Measurements from ENCODE around the gene MCF2L2.

Gene MCF2L2

GRCh38 chr3:183188895-183189462 is 239.4 kb downstream of the MCF2L2 start:
- ATAC-seq, result 0 out of 3 replicates have a peak, but pooled peaks have one; percentile 23
- no peak for TF ChIP-seq ESRRG (CRISPR knock-in tag; IDR thresholded peaks at IDR 0.05)
- no peak for TF ChIP-seq ZFP30 (CRISPR knock-in tag; IDR thresholded peaks at IDR 0.05)
- no peak for TF ChIP-seq ZC3H10 (CRISPR knock-in tag; IDR thresholded peaks at IDR 0.05)
- TF ChIP-seq ZNF70 (CRISPR knock-in tag; IDR thresholded peaks at IDR 0.05), result no peak
- no peak for TF ChIP-seq ZFP3 (CRISPR knock-in tag; IDR thresholded peaks at IDR 0.05)
- TF ChIP-seq GLIS3 (CRISPR knock-in tag; IDR thresholded peaks at IDR 0.05), result no peak
- TF ChIP-seq BACH2 (CRISPR knock-in tag; IDR thresholded peaks at IDR 0.05; ENCODE audit: borderline replicate concordance), result no peak
- TF ChIP-seq PPARA (CRISPR knock-in tag; IDR thresholded peaks at IDR 0.05; ENCODE audit: borderline replicate concordance), result no peak
- TF ChIP-seq POU6F1 (CRISPR knock-in tag; IDR thresholded peaks at IDR 0.05; ENCODE audit: borderline replicate concordance, low read depth), result no peak
- no peak for TF ChIP-seq TSHZ2 (CRISPR knock-in tag; IDR thresholded peaks at IDR 0.05)
- no peak for TF ChIP-seq TCF4 (CRISPR knock-in tag; IDR thresholded peaks at IDR 0.05; ENCODE audit: borderline replicate concordance)

DNA sequence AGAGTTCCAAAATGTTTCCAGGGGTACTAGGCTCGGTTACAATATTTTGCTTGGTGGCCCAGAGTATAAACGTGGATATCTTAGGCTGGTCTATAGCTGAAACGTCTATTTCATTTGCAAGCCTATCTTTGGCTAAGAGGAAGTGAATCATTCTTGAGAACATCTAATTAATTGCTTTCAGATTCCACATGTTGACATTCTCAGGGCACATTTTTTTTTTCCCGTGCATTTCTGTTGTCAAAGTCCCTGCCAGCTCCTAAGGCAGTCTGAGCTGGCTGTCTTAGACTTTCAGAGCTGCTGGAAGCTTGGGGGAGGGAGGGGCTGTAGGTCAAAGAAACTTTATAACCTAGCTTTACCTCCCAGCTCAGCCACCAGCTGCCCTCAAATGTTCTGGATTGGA is 242.7 kb downstream of the MCF2L2 start:
- ATAC-seq, result peak; percentile 82
- no peak for TF ChIP-seq CSDC2 (CRISPR knock-in tag; IDR thresholded peaks at IDR 0.05)
- TF ChIP-seq ISL1 (CRISPR knock-in tag; IDR thresholded peaks at IDR 0.05), result peak; percentile 46; the same call in 1 of the 2 replicates

DNA sequence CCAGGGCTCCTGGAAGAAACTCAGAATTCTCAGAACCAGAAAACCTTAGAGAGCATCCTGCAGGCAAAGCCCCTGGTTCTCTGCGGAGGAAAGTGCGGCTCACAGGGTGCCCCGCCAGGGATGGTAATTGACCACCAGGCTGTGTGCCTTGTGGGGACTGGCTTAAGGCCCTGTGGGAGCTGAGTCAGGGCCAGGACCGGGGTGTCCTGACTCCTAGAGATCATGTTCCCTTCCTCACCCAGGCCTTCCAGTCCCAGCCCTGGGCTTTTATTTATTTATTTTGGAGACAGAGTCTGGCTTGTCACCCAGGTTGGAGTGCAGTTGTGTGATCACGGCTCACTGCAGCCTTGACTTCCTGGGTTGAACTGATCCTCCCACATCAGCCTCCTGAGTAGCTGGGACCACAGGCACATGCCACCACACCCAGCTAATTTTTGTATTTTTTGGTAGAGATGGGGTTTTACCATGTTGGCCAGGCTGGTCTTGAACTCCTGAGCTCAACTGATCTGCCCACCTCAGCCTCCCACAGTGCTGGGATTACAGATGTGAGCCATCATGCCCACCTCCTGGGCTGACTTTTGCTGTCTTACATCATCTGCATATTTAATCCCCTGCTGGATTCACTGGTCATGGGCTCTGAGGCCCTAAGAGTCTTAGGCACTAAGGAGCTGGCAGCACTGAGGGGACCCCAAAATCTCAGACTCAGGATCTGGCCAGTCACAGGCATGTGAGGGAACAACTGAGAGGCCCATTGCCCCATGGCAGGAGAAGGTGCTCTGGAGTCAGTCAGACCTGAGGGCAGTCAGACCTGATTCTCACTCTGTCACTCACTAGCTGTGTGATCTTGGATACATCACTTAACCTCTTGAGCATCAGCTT is 245.4 kb downstream of the MCF2L2 start:
- no peak for ATAC-seq
- TF ChIP-seq TCF4 (CRISPR knock-in tag; IDR thresholded peaks at IDR 0.05; ENCODE audit: borderline replicate concordance) (no peak), ZFP3 (CRISPR knock-in tag; IDR thresholded peaks at IDR 0.05) (no peak), OSR1 (CRISPR knock-in tag; IDR thresholded peaks at IDR 0.05) (no peak), CSDC2 (CRISPR knock-in tag; IDR thresholded peaks at IDR 0.05) (no peak), TOX (CRISPR knock-in tag; IDR thresholded peaks at IDR 0.05; ENCODE audit: borderline replicate concordance) (no peak), GLIS3 (CRISPR knock-in tag; IDR thresholded peaks at IDR 0.05) (no peak), BACH2 (CRISPR knock-in tag; IDR thresholded peaks at IDR 0.05; ENCODE audit: borderline replicate concordance) (no peak), ZNF8 (CRISPR knock-in tag; IDR thresholded peaks at IDR 0.05) (no peak), ZFP30 (CRISPR knock-in tag; IDR thresholded peaks at IDR 0.05) (no peak), ZC3H10 (CRISPR knock-in tag; IDR thresholded peaks at IDR 0.05) (no peak), RARB (CRISPR knock-in tag; IDR thresholded peaks at IDR 0.05) (no peak), SNAI2 (CRISPR knock-in tag; IDR thresholded peaks at IDR 0.05) (no peak), ZNF565 (CRISPR knock-in tag; conservative IDR thresholded peaks at IDR 0.05; ENCODE audit: low read depth) (no peak), POU6F1 (CRISPR knock-in tag; IDR thresholded peaks at IDR 0.05; ENCODE audit: borderline replicate concordance, low read depth) (no peak), ISL1 (CRISPR knock-in tag; IDR thresholded peaks at IDR 0.05) (no peak), PPARA (CRISPR knock-in tag; IDR thresholded peaks at IDR 0.05; ENCODE audit: borderline replicate concordance) (no peak), ARNTL (CRISPR knock-in tag; IDR thresholded peaks at IDR 0.05; ENCODE audit: borderline replicate concordance, low read depth) (no peak)
- TF ChIP-seq, protein P1, sequence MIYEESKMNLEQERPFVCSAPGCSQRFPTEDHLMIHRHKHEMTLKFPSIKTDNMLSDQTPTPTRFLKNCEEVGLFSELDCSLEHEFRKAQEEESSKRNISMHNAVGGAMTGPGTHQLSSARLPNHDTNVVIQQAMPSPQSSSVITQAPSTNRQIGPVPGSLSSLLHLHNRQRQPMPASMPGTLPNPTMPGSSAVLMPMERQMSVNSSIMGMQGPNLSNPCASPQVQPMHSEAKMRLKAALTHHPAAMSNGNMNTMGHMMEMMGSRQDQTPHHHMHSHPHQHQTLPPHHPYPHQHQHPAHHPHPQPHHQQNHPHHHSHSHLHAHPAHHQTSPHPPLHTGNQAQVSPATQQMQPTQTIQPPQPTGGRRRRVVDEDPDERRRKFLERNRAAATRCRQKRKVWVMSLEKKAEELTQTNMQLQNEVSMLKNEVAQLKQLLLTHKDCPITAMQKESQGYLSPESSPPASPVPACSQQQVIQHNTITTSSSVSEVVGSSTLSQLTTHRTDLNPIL (CRISPR knock-in tag; IDR thresholded peaks at IDR 0.05; ENCODE audit: low read depth), result no peak
- TF ChIP-seq, protein P2, sequence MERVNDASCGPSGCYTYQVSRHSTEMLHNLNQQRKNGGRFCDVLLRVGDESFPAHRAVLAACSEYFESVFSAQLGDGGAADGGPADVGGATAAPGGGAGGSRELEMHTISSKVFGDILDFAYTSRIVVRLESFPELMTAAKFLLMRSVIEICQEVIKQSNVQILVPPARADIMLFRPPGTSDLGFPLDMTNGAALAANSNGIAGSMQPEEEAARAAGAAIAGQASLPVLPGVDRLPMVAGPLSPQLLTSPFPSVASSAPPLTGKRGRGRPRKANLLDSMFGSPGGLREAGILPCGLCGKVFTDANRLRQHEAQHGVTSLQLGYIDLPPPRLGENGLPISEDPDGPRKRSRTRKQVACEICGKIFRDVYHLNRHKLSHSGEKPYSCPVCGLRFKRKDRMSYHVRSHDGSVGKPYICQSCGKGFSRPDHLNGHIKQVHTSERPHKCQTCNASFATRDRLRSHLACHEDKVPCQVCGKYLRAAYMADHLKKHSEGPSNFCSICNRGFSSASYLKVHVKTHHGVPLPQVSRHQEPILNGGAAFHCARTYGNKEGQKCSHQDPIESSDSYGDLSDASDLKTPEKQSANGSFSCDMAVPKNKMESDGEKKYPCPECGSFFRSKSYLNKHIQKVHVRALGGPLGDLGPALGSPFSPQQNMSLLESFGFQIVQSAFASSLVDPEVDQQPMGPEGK (CRISPR knock-in tag; IDR thresholded peaks at IDR 0.05; ENCODE audit: borderline replicate concordance), result no peak

Data from SK-N-SH treated with all-trans-retinoic acid at 6 μM for 48 hours (cell line).